Spleen (tissue), 7 donors: Measurements from ENCODE around the gene GALNT17.

Source experiments
- CTCF ChIP-seq, 11 experiments: fragments of 200-600 bp in 7 of 11; fragments of 450-650 bp in 4 of 11; sonication (generic) in 4 of 11; IDR thresholded peaks in 8 of 11; conservative IDR thresholded peaks in 3 of 11; 1 replicate in 7 of 11; 2 replicates in 4 of 11; pipeline versions ENCODE4 v1.4.0 to v1.8.0; 2016 to 2021; ENCODE audit warnings: antibody characterized with exemption in 11 of 11, inconsistent platforms in 4 of 11, mild to moderate bottlenecking in 1 of 11
- POLR2AphosphoS5 ChIP-seq, 3 donors: sonication (generic); formaldehyde crosslinking; IDR thresholded peaks; one replicate each; pipeline ENCODE4 v1.5.1; 2017; ENCODE audit warnings: antibody characterized with exemption in 3 of 3
- donor health status: DM: no; HTN: no; CAD: no; lungs with moderate emphysema.
- donor health status: DM: no; HTN: no; CAD: no.
- donor health status: DM: no; HTN: no; CAD: no.

- TF ChIP-seq CTCF (IDR thresholded peaks at IDR 0.05 in 8 of 11, conservative IDR thresholded peaks at IDR 0.05 in 3 of 11) (no peak), POLR2AphosphoS5 (IDR thresholded peaks at IDR 0.05) (no peak)
These were observed 218.7 kb downstream of the GALNT17 start for GRCh38 chr7:71350680-71351079.
